AG04450 (cell line): ENCODE measurements around the gene KIT. TPM values are rescaled to one million over a fixed set of nuclear protein-coding genes. Genes with fewer than 3 reads are reported as not detected.

Source experiments
- CTCF ChIA-PET: fragments of 300-600, 350-600 bp; formaldehyde crosslinking; extraction: SDS; loops from one replicate; lab custom pipeline; 2022; ENCODE audit warnings: antibody characterized with exemption, inconsistent platforms; lab: Charles Lee
- POLR2A ChIA-PET: fragments of 350-600 bp; formaldehyde crosslinking; extraction: SDS; loops from one replicate; lab custom pipeline; 2021; ENCODE audit warnings: antibody characterized with exemption, inconsistent platforms; lab: Yijun Ruan, JAX
- DNase-seq: peaks from one replicate; pipeline ENCODE4 v3.0.0-alpha.2; 2011; ENCODE audit warnings: low read depth, low spot score
- H3K27ac ChIP-seq: one replicate; pipeline ENCODE4 v1.5.1; 2012; ENCODE audit warnings: low read depth, low read length, control low read depth
- H3K27me3 ChIP-seq: one replicate; pipeline ENCODE4 v1.6.0; 2012; ENCODE audit warnings: low read length; ENCODE audit not compliant: control insufficient read depth, insufficient read depth
- H3K4me3 ChIP-seq: 2 replicates; pipeline ENCODE4 v1.5.1; 2011; ENCODE audit warnings: mild to moderate bottlenecking, low read depth, low read length, control low read depth
- H3K9me3 ChIP-seq: 2 replicates; pipeline ENCODE4 v1.5.1; 2012; ENCODE audit warnings: low read length; ENCODE audit not compliant: control insufficient read depth, insufficient read depth
- polyA plus RNA-seq: library from polyadenylated mRNA; depleted of rRNA; stranded (reverse); fragments of >200 nt; gene quantifications from 2 replicates; pipeline ENCODE4 v1.2.3, GENCODE V29; 2011
- TF ChIP-seq, protein P1 (sequence below): IDR thresholded peaks from 2 replicates; pipeline ENCODE4 v1.5.1; 2011; ENCODE audit warnings: low read depth, low read length, control low read depth, inconsistent platforms

KIT gene
- polyA plus RNA-seq, 1 experiment, result 0.07 TPM

DNA sequence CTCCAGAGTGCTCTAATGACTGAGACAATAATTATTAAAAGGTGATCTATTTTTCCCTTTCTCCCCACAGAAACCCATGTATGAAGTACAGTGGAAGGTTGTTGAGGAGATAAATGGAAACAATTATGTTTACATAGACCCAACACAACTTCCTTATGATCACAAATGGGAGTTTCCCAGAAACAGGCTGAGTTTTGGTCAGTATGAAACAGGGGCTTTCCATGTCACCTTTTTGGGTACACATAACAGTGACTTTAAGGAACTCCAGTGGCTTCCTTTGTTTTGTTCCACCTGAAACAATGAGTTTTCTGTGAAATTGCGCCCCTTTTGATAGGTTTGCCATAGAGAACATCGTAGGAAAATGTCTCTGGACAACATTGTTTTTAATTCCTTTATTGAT, 69.6 kb downstream of the KIT start:
- Histone ChIP-seq H3K4me3 (no peak overlapping the region), H3K9me3 (no peaks in the 10 kb centered on the region), H3K27ac (no peak overlapping the region), H3K27me3 (no peaks in the 10 kb centered on the region)
- TF ChIP-seq, protein P1, sequence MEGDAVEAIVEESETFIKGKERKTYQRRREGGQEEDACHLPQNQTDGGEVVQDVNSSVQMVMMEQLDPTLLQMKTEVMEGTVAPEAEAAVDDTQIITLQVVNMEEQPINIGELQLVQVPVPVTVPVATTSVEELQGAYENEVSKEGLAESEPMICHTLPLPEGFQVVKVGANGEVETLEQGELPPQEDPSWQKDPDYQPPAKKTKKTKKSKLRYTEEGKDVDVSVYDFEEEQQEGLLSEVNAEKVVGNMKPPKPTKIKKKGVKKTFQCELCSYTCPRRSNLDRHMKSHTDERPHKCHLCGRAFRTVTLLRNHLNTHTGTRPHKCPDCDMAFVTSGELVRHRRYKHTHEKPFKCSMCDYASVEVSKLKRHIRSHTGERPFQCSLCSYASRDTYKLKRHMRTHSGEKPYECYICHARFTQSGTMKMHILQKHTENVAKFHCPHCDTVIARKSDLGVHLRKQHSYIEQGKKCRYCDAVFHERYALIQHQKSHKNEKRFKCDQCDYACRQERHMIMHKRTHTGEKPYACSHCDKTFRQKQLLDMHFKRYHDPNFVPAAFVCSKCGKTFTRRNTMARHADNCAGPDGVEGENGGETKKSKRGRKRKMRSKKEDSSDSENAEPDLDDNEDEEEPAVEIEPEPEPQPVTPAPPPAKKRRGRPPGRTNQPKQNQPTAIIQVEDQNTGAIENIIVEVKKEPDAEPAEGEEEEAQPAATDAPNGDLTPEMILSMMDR, result no peak
- ChIA-PET POLR2A (no interaction called here), CTCF (no interaction called here)
- no peak for DNase-seq

DNA sequence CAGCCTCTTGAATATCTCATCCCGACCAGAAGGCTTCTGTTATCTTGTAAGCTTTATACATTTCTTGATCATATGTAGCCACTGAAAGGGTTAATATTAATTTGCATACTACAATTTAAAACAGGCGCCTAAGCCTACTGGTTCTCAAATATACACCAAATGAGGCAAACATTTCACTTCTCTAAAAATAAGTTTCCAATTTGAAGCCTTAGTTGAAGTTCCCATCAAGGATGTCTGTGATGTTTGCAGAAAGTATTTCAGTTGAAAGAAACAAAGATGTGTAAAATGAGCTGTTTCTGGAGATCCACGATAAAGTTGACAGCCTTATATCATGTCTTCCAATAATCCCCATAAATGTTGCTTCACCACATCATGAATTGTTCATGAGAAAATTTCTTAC, 70.6 kb downstream of the KIT start:
- Histone ChIP-seq H3K27ac (no peak overlapping the region), H3K4me3 (no peak overlapping the region), H3K27me3 (no peaks in the 10 kb centered on the region), H3K9me3 (no peaks in the 10 kb centered on the region)
- ChIA-PET POLR2A (no interaction called here), CTCF (no interaction called here)
- DNase-seq, result no peak
- TF ChIP-seq, protein P1, result no peak

DNA sequence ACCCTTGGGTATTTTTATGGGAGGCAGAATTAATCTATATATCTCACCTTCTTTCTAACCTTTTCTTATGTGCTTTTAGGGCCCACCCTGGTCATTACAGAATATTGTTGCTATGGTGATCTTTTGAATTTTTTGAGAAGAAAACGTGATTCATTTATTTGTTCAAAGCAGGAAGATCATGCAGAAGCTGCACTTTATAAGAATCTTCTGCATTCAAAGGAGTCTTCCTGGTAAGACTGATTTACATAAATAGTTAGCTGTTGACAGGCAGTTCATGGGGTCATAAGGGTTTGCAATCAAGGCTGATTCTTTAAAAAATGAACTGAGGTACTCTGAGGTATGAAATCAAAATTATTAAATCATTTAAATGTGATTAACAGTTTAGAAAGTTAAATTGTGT, 71.5 kb downstream of the KIT start:
- Histone ChIP-seq H3K27me3 (no peaks in the 10 kb centered on the region), H3K4me3 (no peak overlapping the region), H3K9me3 (no peaks in the 10 kb centered on the region), H3K27ac (no peak overlapping the region)
- TF ChIP-seq, protein P1, result no peak
- ChIA-PET POLR2A (no interaction called here), CTCF (no interaction called here)
- no peak for DNase-seq

DNA sequence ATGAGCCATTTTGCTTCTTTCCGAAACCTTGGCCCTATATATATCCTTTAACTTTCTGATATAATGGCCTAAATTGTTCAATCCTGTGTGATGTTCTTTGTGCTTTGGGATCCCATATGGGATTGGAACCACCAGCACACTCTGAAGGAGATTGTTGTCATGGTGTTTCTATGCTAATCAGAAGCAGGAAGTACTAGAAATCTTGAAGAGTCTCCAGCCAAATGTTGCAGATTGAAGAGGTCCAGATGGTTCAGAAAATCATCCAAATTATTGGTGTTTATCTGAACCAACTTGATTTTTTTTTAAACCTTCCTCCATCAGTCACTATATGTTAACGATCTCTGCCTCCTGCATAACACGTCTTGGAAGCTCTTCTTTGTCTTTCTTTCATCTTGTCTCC, 72.8 kb downstream of the KIT start:
- no peaks in the 10 kb centered on the region for H3K9me3 ChIP-seq
- CTCF ChIA-PET, result no interaction called here
- H3K27ac ChIP-seq, result no peak overlapping the region
- H3K27me3 ChIP-seq, result no peaks in the 10 kb centered on the region
- H3K4me3 ChIP-seq, result no peak overlapping the region
- TF ChIP-seq, protein P1, result no peak
- no peak for DNase-seq
- POLR2A ChIA-PET, result no interaction called here

DNA sequence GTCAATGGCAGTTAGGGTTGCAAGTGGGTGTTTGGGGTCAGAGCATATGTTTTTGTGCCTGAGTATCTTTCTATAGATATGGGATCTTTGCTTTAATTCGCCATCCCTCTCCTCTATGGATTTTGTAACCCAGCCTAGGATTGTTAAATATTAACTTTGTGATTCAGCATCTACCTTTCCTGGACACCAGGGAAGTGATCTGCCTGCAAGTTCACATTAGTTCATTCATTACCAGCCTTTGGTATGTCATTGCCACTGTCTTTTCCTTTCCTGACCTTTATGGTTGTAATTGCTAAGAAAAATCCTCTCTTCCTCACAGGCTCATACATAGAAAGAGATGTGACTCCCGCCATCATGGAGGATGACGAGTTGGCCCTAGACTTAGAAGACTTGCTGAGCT, 73.8 kb downstream of the KIT start:
- Histone ChIP-seq H3K27ac (no peak overlapping the region), H3K9me3 (no peaks in the 10 kb centered on the region), H3K4me3 (no peak overlapping the region), H3K27me3 (no peaks in the 10 kb centered on the region)
- DNase-seq, result no peak
- POLR2A ChIA-PET, result no interaction called here
- TF ChIP-seq, protein P1, result no peak
- CTCF ChIA-PET, result no interaction called here
